ENCODE data around the gene CCL22.

- no peak for TF ChIP-seq POLR2A (IDR thresholded peaks at IDR 0.05)
- no peak for TF ChIP-seq CTCF (IDR thresholded peaks at IDR 0.05)
These were observed 27.2 kb upstream of the CCL22 start for GRCh38 chr16:57331355-57331754.

Data from adrenal gland (tissue), 5 donors.